Body of pancreas (tissue), 4 donors: ENCODE results near the gene OR10C1. TPM values are rescaled to one million over a fixed set of nuclear protein-coding genes. Genes with fewer than 3 reads are reported as not detected.

Experiments used
- ATAC-seq: fragments of 150-250 bp; one replicate; pipeline ENCODE4 v1.9.1; 2016
- DNase-seq, 4 donors: peaks; one replicate each; pipeline ENCODE4 v3.0.0-alpha.2; 2019
- H3K27ac ChIP-seq, 4 donors: fragments of 200-600 bp; sonication (generic); 1 replicate in 3 of 4; 2 replicates in 1 of 4; pipeline versions ENCODE4 v1.5.1 to v1.6.1; 2016 to 2019; ENCODE audit warnings: mild to moderate bottlenecking in 1 of 4, mixed read lengths in 1 of 4, moderate library complexity in 1 of 4
- H3K27me3 ChIP-seq, 2 donors: fragments of 200-600 bp; sonication (generic); one replicate each; pipeline ENCODE4 v1.6.0; 2016; ENCODE audit warnings: mild to moderate bottlenecking in 1 of 2
- H3K36me3 ChIP-seq, 2 donors: fragments of 200-600 bp; sonication (generic); replicated peaks in 1 of 2; 2 replicates each; pipeline ENCODE4 v1.5.1; 2016; ENCODE audit warnings: low read depth in 2 of 2; ENCODE audit not compliant: insufficient read depth in 1 of 2
- H3K4me1 ChIP-seq: fragments of 200-600 bp; sonication (generic); one replicate; pipeline ENCODE4 v1.6.0; 2016
- H3K4me3 ChIP-seq, 2 donors: fragments of 200-600 bp; sonication (generic); 1 replicate in 1 of 2; 2 replicates in 1 of 2; pipeline ENCODE4 v1.5.1; 2016 to 2019
- H3K9me3 ChIP-seq, 3 donors: fragments of 200-600 bp; sonication (generic); 1 replicate in 2 of 3; 2 replicates in 1 of 3; pipeline ENCODE4 v1.5.1; 2016
- CTCF ChIP-seq, 7 experiments: fragments of 450-650 bp in 4 of 7; fragments of 200-600 bp in 3 of 7; sonication (generic) in 3 of 7; IDR thresholded peaks; one replicate each; pipeline ENCODE4 v1.5.1; 2016 to 2019; ENCODE audit warnings: antibody characterized with exemption in 7 of 7
- POLR2A ChIP-seq, 3 donors: fragments of 450-650 bp; IDR thresholded peaks; one replicate each; pipeline ENCODE4 v1.6.1; 2016; ENCODE audit warnings: antibody characterized with exemption in 3 of 3, mild to moderate bottlenecking in 2 of 3
- WGBS, 2 donors: methylation state at CpG; one replicate each; pipeline ENCODE4 v1.1.5; 2017; 5-methylcytosine and 5-hydroxymethylcytosine counted together
- intact Hi-C: fragments of 100-400 bp; cut with DNase I; formaldehyde crosslinking; loops from one replicate; pipeline ENCODE4 v1.15.1; 2023
- total RNA-seq, 2 donors: library from RNA; depleted of rRNA; stranded (reverse); fragments of >200 nt; gene quantifications; one replicate each; pipeline ENCODE4 v1.1.0, GENCODE V29; 2016

The OR10C1 gene
- total RNA-seq, 2 donors from 2014 or later: not detected

DNA sequence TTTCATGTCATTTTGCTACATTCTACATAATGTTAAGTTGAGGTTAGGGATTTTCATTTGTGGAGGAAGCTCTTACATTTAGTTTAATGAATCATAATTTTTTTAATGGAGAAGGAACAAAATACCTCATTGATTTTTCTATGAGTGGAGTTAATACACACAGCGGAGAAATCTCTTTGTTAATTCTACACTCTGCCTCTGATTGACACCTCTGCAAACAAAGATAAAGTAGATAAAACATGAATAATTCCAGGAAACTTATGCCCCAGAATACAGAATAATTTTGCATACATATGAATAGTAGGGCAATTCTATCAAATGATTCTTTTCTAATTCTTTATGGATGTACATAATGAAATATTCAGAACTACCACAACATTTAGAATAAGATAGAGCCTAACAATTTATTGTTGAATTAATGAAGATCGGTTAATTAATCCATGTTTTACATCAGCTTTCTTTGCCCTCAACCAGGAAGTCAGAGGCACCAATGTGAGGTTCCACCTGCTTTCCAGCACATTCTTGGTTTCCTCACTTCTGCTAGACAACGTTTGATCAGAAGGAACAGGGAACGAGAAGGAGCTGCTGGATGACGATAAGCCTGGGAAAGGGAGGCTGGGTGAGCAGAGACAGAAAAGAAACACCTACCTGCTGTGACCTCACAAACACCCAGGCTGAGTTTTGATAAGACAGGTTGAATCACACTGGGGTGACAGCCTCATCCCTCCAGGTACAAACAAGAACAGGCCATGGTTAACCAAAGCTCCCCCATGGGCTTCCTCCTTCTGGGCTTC, 22.1 kb downstream of the OR10C1 start:
- Histone ChIP-seq H3K36me3 (no peaks in the 10 kb centered on the region), H3K27me3 (no peaks in the 10 kb centered on the region), H3K9me3 (no peaks in the 10 kb centered on the region), H3K4me3 (no peak overlapping the region), H3K27ac (no peak overlapping the region), H3K4me1 (peaks cover 7% of the 10 kb centered on the region)
- DNase-seq (no peak), ATAC-seq (no peak)
- 39% methylated on average over 5 of the region's 5 CpGs for WGBS, 2 donors
- intact Hi-C loops: no loop called here
- TF ChIP-seq CTCF (IDR thresholded peaks at IDR 0.05) (no peak), POLR2A (IDR thresholded peaks at IDR 0.05) (no peak)

DNA sequence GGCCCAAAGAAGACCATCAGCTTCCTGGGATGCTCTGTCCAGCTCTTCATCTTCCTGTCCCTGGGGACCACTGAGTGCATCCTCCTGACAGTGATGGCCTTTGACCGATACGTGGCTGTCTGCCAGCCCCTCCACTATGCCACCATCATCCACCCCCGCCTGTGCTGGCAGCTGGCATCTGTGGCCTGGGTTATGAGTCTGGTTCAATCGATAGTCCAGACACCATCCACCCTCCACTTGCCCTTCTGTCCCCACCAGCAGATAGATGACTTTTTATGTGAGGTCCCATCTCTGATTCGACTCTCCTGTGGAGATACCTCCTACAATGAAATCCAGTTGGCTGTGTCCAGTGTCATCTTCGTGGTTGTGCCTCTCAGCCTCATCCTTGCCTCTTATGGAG, 22.9 kb downstream of the OR10C1 start:
- H3K27ac ChIP-seq: no peak overlapping the region
- TF ChIP-seq CTCF (IDR thresholded peaks at IDR 0.05) (no peak), POLR2A (IDR thresholded peaks at IDR 0.05) (no peak)
- WGBS, 2 donors: 88 to 91% methylated on average over 5 to 6 of the region's 6 CpGs
- no peaks in the 10 kb centered on the region for H3K36me3 ChIP-seq
- ATAC-seq: no peak
- H3K9me3 ChIP-seq: no peaks in the 10 kb centered on the region
- H3K27me3 ChIP-seq: no peaks in the 10 kb centered on the region
- DNase-seq: no peak
- peaks cover 7% of the 10 kb centered on the region for H3K4me1 ChIP-seq
- no peak overlapping the region for H3K4me3 ChIP-seq
- intact Hi-C loops: no loop called here

DNA sequence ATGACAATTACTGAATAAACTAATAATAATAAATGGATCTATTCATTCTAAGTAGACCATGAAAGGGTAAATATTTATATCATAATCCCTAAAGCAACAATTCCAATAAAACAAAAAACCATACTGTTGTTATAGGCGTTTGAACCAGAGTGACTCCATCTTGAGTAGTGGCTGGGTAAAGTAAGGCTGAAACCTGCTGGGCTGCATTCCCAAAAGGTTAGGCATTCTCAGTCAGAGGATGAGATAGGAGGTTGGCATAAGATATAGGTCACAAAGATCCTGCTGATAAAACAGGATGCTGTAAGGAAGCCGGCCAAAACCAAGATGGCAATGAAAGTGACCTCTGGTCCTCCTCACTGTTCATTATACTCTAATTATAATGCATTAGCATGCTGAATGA, 26.2 kb downstream of the OR10C1 start:
- DNase-seq: no peak
- intact Hi-C loops: no loop called here
- no peak overlapping the region for H3K4me3 ChIP-seq
- 55 to 56% methylated on average over 2 of the region's 2 CpGs for WGBS, 2 donors
- H3K27ac ChIP-seq: no peak overlapping the region
- TF ChIP-seq POLR2A (IDR thresholded peaks at IDR 0.05) (no peak), CTCF (IDR thresholded peaks at IDR 0.05) (no peak)
- no peaks in the 10 kb centered on the region for H3K36me3 ChIP-seq
- ATAC-seq: no peak
- peaks cover 7% of the 10 kb centered on the region for H3K4me1 ChIP-seq
- H3K9me3 ChIP-seq: no peaks in the 10 kb centered on the region
- no peaks in the 10 kb centered on the region for H3K27me3 ChIP-seq

DNA sequence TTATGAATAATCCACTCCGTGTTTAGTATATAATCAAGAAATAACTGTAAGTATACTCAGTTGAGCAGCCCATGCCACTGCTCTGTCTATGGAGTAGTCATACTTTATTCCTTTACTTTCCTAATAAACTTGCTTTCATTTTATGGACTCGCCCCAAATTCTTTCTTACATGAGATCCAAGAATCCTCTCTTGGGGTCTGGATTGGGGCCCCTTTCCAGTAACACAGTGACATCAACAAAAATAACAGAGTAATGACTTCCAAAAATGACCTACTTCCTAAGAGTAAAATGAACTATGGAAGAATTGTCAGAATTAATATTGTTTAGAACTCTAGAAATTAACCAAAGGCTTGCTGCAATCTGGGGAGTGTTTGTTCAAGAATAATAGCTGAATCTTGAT, 26.7 kb downstream of the OR10C1 start:
- Histone ChIP-seq H3K36me3 (no peaks in the 10 kb centered on the region), H3K4me3 (no peak overlapping the region), H3K27me3 (no peaks in the 10 kb centered on the region), H3K9me3 (no peaks in the 10 kb centered on the region), H3K4me1 (peaks cover 7% of the 10 kb centered on the region), H3K27ac (no peak overlapping the region)
- ATAC-seq (no peak), DNase-seq (no peak)
- intact Hi-C loops: no loop called here
- TF ChIP-seq POLR2A (IDR thresholded peaks at IDR 0.05) (no peak), CTCF (IDR thresholded peaks at IDR 0.05) (no peak)
- 83 to 88% methylated on average over 2 of the region's 2 CpGs for WGBS, 2 donors

GRCh38 chr6:29466241-29466640, 27.1 kb downstream of the OR10C1 start:
- Histone ChIP-seq H3K36me3 (no peaks in the 10 kb centered on the region), H3K27me3 (no peaks in the 10 kb centered on the region), H3K4me1 (peaks cover 4% of the 10 kb centered on the region), H3K4me3 (no peak overlapping the region), H3K27ac (no peak overlapping the region), H3K9me3 (no peaks in the 10 kb centered on the region)
- DNase-seq (no peak), ATAC-seq (no peak)
- intact Hi-C loops: no loop called here
- 44 to 65% methylated on average over 6 of the region's 6 CpGs for WGBS, 2 donors
- TF ChIP-seq CTCF (IDR thresholded peaks at IDR 0.05) (no peak), POLR2A (IDR thresholded peaks at IDR 0.05) (no peak)
